Measurements from ENCODE around the gene CSRP1.

Gene CSRP1

DNA sequence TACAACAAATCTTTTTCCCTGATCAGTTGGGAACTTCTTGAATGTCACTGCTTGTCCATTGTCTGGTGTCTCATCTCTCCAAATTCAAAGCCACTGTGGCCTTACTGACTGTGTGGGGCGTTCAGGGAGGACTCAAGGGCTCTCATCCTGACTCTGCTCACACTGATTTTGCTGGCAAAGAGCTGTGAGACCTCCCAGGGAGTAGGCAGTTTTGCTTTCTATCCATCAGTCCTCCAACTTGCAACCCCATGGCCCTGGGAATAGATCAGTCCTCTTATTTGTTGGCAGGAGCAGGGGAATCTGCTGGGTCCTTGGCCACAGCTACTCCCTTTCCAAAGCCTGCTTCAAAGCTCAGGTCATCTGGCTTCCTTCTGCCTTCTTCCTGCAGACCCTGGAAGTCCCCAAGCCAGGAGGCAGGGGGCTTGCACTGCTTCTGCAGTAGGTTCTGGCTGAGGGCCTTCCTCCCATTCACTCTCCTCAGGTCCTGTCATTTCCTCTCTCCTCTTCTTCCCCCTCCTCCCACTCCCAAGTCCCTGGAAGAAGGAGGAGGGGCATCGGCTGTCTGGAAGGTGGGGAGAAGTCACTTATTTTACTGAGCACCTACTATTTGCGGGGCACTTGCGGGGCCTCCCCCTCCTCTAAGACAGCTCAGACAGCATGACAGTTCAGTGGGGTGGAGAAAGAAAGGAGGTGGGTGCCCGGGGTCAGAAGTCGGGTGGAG is 31.1 kb upstream of the CSRP1 start:
- TF ChIP-seq CTCF (IDR thresholded peaks at IDR 0.05; ENCODE audit: low read depth, low read length, poor library complexity, severe bottlenecking) (no peak), EZH2phosphoT487 (IDR thresholded peaks at IDR 0.05; ENCODE audit: borderline replicate concordance, low read length) (no peak)
- Histone ChIP-seq H3K4me1 (ENCODE audit: control insufficient read depth, low read length) (peaks cover 38% of the 10 kb centered on the region), H4K20me1 (ENCODE audit: control insufficient read depth, insufficient read depth, low read depth, low read length) (peaks cover 3% of the 10 kb centered on the region; the same call in 1 of the 2 replicates), H3K27me3 (ENCODE audit: control insufficient read depth, low read length) (peaks cover 62% of the 10 kb centered on the region), H3F3A (ENCODE audit: control insufficient read depth, insufficient read depth) (no peaks in the 10 kb centered on the region; the same call in 1 of the 2 replicates), H3K4me3 (ENCODE audit: low read length) (no peak overlapping the region), H3K79me2 (ENCODE audit: control insufficient read depth, low read length) (no peaks in the 10 kb centered on the region), H3K27ac (ENCODE audit: low read depth, low read length) (no peak overlapping the region), H3K4me2 (ENCODE audit: low read length) (no peak overlapping the region; the same call in 1 of the 2 replicates), H3K9me2 (replicated peaks; ENCODE audit: control insufficient read depth, low read length) (no peaks in the 10 kb centered on the region), H3K36me3 (ENCODE audit: control insufficient read depth, low read length) (no peaks in the 10 kb centered on the region), H3K9me3 (ENCODE audit: control insufficient read depth, insufficient read depth, low read length) (no peaks in the 10 kb centered on the region)

DNA sequence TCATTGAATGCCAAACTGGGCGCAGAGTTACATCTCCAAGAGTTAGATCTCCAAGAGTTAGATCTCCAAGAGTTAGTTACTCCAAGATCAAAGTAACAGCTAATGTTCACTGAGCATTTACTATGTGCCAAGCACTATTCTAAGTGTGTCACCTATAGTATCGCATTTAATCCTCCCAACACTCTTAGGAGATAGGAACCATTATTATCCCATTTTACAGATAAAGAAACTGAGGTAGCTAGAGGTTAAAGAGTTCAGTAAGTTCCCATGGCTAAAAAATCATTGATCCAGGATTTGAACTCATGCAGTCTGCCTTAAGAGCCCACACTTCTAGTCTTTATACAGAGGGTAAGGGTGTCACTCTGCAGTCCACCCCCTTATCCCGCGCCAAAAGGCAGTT is 30.5 kb upstream of the CSRP1 start:
- Histone ChIP-seq H3K27me3 (ENCODE audit: control insufficient read depth, low read length) (peaks cover 57% of the 10 kb centered on the region), H3K4me2 (ENCODE audit: low read length) (no peak overlapping the region), H3F3A (ENCODE audit: control insufficient read depth, insufficient read depth) (no peaks in the 10 kb centered on the region; the same call in 1 of the 2 replicates), H3K79me2 (ENCODE audit: control insufficient read depth, low read length) (no peaks in the 10 kb centered on the region), H4K20me1 (ENCODE audit: control insufficient read depth, insufficient read depth, low read depth, low read length) (peaks cover 3% of the 10 kb centered on the region; the same call in 1 of the 2 replicates), H3K27ac (ENCODE audit: low read depth, low read length) (no peak overlapping the region), H3K9me3 (ENCODE audit: control insufficient read depth, insufficient read depth, low read length) (no peaks in the 10 kb centered on the region), H3K36me3 (ENCODE audit: control insufficient read depth, low read length) (no peaks in the 10 kb centered on the region), H3K4me1 (ENCODE audit: control insufficient read depth, low read length) (peaks cover 38% of the 10 kb centered on the region), H3K9me2 (replicated peaks; ENCODE audit: control insufficient read depth, low read length) (no peaks in the 10 kb centered on the region), H3K4me3 (ENCODE audit: low read length) (no peak overlapping the region)
- no peak for TF ChIP-seq CTCF (IDR thresholded peaks at IDR 0.05; ENCODE audit: low read depth, low read length, poor library complexity, severe bottlenecking)
- TF ChIP-seq EZH2phosphoT487 (IDR thresholded peaks at IDR 0.05; ENCODE audit: borderline replicate concordance, low read length): no peak

DNA sequence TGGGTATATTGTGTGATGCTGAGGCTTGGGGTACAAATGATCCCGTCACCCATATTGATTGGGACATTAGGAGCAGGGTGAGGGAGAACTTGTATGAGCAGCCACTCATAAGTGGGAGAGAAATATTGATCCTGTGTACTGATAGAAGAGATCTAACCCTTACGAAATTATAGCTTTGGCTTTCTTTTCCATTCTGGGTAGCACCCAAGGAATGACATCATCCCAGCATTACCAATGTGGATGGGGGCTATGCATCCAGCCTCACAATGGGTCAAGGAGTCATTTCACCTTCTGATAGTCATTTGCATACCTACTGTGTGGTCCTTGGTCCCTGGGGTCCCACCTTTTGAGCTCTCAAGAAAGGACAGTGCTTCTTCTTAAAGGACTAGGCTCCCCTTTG is 30.1 kb upstream of the CSRP1 start:
- Histone ChIP-seq H3K4me2 (ENCODE audit: low read length) (no peak overlapping the region), H3K79me2 (ENCODE audit: control insufficient read depth, low read length) (no peaks in the 10 kb centered on the region)

More for the DNA sequence above, 30.1 kb upstream of the CSRP1 start:
- TF ChIP-seq CTCF (IDR thresholded peaks at IDR 0.05; ENCODE audit: low read depth, low read length, poor library complexity, severe bottlenecking) (no peak), EZH2phosphoT487 (IDR thresholded peaks at IDR 0.05; ENCODE audit: borderline replicate concordance, low read length) (no peak)
- Histone ChIP-seq H3K4me3 (ENCODE audit: low read length) (no peak overlapping the region), H3F3A (ENCODE audit: control insufficient read depth, insufficient read depth) (no peaks in the 10 kb centered on the region; the same call in 1 of the 2 replicates), H3K27ac (ENCODE audit: low read depth, low read length) (no peak overlapping the region), H4K20me1 (ENCODE audit: control insufficient read depth, insufficient read depth, low read depth, low read length) (peaks cover 3% of the 10 kb centered on the region; the same call in 1 of the 2 replicates), H3K9me3 (ENCODE audit: control insufficient read depth, insufficient read depth, low read length) (no peaks in the 10 kb centered on the region), H3K9me2 (replicated peaks; ENCODE audit: control insufficient read depth, low read length) (no peaks in the 10 kb centered on the region), H3K4me1 (ENCODE audit: control insufficient read depth, low read length) (peaks cover 36% of the 10 kb centered on the region), H3K36me3 (ENCODE audit: control insufficient read depth, low read length) (no peaks in the 10 kb centered on the region), H3K27me3 (ENCODE audit: control insufficient read depth, low read length) (peaks cover 57% of the 10 kb centered on the region)
